HCT116 (cell line): Measurements from ENCODE around the gene SNRNP70.

Source experiments
- CEBPB ChIP-seq: IDR thresholded peaks from 2 replicates; pipeline ENCODE4 v1.6.1; 2012; ENCODE audit warnings: low read depth
- EZH2 ChIP-seq: fragments of 200-600 bp; sonication (generic); IDR thresholded peaks from 2 replicates; pipeline ENCODE4 v1.6.1; 2017; ENCODE audit warnings: antibody characterized with exemption, mixed run types
- EZH2phosphoT487 ChIP-seq: fragments of 200-600 bp; IDR thresholded peaks from 2 replicates; pipeline ENCODE4 v1.6.1; 2018; ENCODE audit warnings: antibody characterized with exemption, borderline replicate concordance
- JUND ChIP-seq: IDR thresholded peaks from 2 replicates; pipeline ENCODE4 v1.6.1; 2012
- POLR2A ChIP-seq: IDR thresholded peaks from 2 replicates; pipeline ENCODE4 v1.7.0; 2011; ENCODE audit warnings: borderline replicate concordance; ENCODE audit not compliant: insufficient read depth, insufficient read length; ENCODE audit errors: extremely low read depth
- REST ChIP-seq: IDR thresholded peaks from 2 replicates; pipeline ENCODE4 v1.6.1; 2012; ENCODE audit warnings: low read depth
- TF ChIP-seq, protein P1 (sequence below), 3 experiments: fragments of 200-600 bp in 1 of 3; sonication (generic) in 1 of 3; IDR thresholded peaks in 2 of 3; conservative IDR thresholded peaks in 1 of 3; 2 replicates each; pipeline ENCODE4 v1.5.1; 2012 to 2017; ENCODE audit warnings: low read depth in 2 of 3, low read length in 2 of 3, antibody characterized with exemption in 1 of 3, borderline replicate concordance in 1 of 3, control low read depth in 1 of 3, mild to moderate bottlenecking in 1 of 3, mixed read lengths in 1 of 3, mixed run types in 1 of 3, moderate library complexity in 1 of 3; ENCODE audit not compliant: insufficient read depth in 1 of 3

DNA sequence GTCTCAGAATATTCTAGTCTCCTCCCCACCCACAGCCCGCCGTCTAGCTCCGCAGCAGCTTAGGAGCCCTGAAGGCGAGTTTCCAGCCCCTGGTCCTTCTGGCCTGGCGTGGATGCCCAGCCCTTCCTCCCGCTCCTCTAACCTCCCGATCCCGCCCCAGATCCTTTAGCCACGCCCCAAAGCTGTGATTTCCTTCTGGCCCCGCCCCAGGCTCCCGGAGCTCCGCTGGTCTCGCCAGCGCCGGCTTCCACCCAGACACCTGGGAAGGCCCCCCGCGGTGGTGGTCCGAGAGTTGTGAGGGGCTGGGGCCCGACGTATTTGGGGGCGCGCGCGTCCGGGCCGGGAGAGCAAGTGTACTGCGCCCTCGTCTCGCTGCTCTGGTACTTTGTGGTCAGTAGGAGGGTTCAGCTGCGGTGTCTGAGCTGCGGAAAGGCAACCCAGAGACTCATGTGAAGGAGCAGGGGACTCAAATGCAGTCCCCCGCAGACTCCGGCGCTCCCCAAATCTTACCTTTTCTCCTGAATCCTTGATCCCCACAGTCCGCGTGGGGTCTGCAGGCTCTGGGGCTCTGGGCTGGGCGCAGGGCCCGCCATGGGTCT is 27.5 kb upstream of the SNRNP70 start, which contains the start of gene CGB7:
- TF ChIP-seq, protein P1, sequence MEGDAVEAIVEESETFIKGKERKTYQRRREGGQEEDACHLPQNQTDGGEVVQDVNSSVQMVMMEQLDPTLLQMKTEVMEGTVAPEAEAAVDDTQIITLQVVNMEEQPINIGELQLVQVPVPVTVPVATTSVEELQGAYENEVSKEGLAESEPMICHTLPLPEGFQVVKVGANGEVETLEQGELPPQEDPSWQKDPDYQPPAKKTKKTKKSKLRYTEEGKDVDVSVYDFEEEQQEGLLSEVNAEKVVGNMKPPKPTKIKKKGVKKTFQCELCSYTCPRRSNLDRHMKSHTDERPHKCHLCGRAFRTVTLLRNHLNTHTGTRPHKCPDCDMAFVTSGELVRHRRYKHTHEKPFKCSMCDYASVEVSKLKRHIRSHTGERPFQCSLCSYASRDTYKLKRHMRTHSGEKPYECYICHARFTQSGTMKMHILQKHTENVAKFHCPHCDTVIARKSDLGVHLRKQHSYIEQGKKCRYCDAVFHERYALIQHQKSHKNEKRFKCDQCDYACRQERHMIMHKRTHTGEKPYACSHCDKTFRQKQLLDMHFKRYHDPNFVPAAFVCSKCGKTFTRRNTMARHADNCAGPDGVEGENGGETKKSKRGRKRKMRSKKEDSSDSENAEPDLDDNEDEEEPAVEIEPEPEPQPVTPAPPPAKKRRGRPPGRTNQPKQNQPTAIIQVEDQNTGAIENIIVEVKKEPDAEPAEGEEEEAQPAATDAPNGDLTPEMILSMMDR (IDR thresholded peaks at IDR 0.05 in 2 of 3, conservative IDR thresholded peaks at IDR 0.05 in 1 of 3; ENCODE audit: borderline replicate concordance in 1 of 3, insufficient read depth in 1 of 3, low read depth in 2 of 3, low read length in 2 of 3), result no peak
- TF ChIP-seq CEBPB, result no peak
- TF ChIP-seq EZH2phosphoT487, result no peak
- no peak for TF ChIP-seq EZH2
- TF ChIP-seq POLR2A, result no peak
- TF ChIP-seq REST, result no peak
- no peak for TF ChIP-seq JUND
